GM23248 (cell line): ENCODE data around the gene CDR2. TPM values are rescaled to one million over a fixed set of nuclear protein-coding genes. Genes with fewer than 3 reads are reported as not detected.

Experiments
- DNase-seq: peaks from one replicate; pipeline ENCODE4 v3.0.0-alpha.2; 2015
- H2AFZ ChIP-seq: fragments of 200-600 bp; sonication (generic); 2 replicates; pipeline ENCODE4 v1.6.1; 2016; ENCODE audit warnings: antibody characterized with exemption
- H3F3A ChIP-seq: fragments of 200-600 bp; sonication (generic); 2 replicates; pipeline ENCODE4 v1.6.1; 2016; ENCODE audit warnings: mild to moderate bottlenecking, antibody characterized with exemption, mixed run types; ENCODE audit not compliant: insufficient read depth
- H3K27ac ChIP-seq: fragments of 200-600 bp; sonication (generic); 2 replicates; pipeline ENCODE4 v1.5.1; 2016; ENCODE audit warnings: mild to moderate bottlenecking
- H3K27me3 ChIP-seq: fragments of 200-600 bp; sonication (generic); replicated peaks from 2 replicates; pipeline ENCODE4 v1.6.1; 2016; ENCODE audit warnings: mild to moderate bottlenecking; ENCODE audit not compliant: insufficient read depth
- H3K36me3 ChIP-seq: fragments of 200-600 bp; sonication (generic); 2 replicates; pipeline ENCODE4 v1.6.1; 2016; ENCODE audit warnings: low read depth, mild to moderate bottlenecking
- H3K4me1 ChIP-seq: fragments of 200-600 bp; sonication (generic); 2 replicates; pipeline ENCODE4 v1.6.1; 2016; ENCODE audit warnings: mild to moderate bottlenecking; ENCODE audit not compliant: insufficient read depth
- H3K4me2 ChIP-seq: fragments of 200-600 bp; sonication (generic); one replicate; pipeline ENCODE4 v1.6.1; 2016; ENCODE audit warnings: mild to moderate bottlenecking; ENCODE audit not compliant: unreplicated experiment
- H3K4me3 ChIP-seq: fragments of 200-600 bp; sonication (generic); 2 replicates; pipeline ENCODE4 v1.5.1; 2016; ENCODE audit warnings: mild to moderate bottlenecking
- H3K79me2 ChIP-seq: fragments of 200-600 bp; sonication (generic); 2 replicates; pipeline ENCODE4 v1.6.1; 2016; ENCODE audit warnings: mild to moderate bottlenecking; ENCODE audit not compliant: insufficient read depth
- H3K9ac ChIP-seq: fragments of 200-600 bp; sonication (generic); 2 replicates; pipeline ENCODE4 v1.6.1; 2016; ENCODE audit warnings: mild to moderate bottlenecking
- H3K9me2 ChIP-seq: fragments of 200-600 bp; sonication (generic); 2 replicates; pipeline ENCODE4 v1.6.1; 2016; ENCODE audit warnings: mixed run types, mild to moderate bottlenecking, moderate library complexity; ENCODE audit not compliant: insufficient read depth
- H3K9me3 ChIP-seq: fragments of 200-600 bp; sonication (generic); one replicate; pipeline ENCODE4 v1.6.1; 2017; ENCODE audit warnings: low read depth
- H4K20me1 ChIP-seq: fragments of 200-600 bp; sonication (generic); 2 replicates; pipeline ENCODE4 v1.6.0; 2016; ENCODE audit not compliant: insufficient read depth
- EZH2 ChIP-seq: fragments of 200-600 bp; sonication (generic); IDR thresholded peaks from 2 replicates; pipeline ENCODE4 v1.6.1; 2018; ENCODE audit warnings: antibody characterized with exemption, mild to moderate bottlenecking; ENCODE audit not compliant: insufficient read depth, poor library complexity, severe bottlenecking
- EZH2phosphoT487 ChIP-seq: fragments of 200-600 bp; sonication (generic); IDR thresholded peaks from 2 replicates; pipeline ENCODE4 v1.6.1; 2018; ENCODE audit warnings: antibody characterized with exemption, moderate library complexity, mild to moderate bottlenecking, low read depth; ENCODE audit not compliant: insufficient read depth
- WGBS, 2 experiments: methylation state at CpG; one replicate each; pipeline ENCODE4 v1.1.6; 2015 to 2017; ENCODE audit warnings: low lambda C conversion rate in 2 of 2, low coverage in 1 of 2; ENCODE audit errors: missing lambda C conversion rate in 2 of 2; 5-methylcytosine and 5-hydroxymethylcytosine counted together
- in situ Hi-C: fragments of 300-500 bp; cut with MboI; formaldehyde crosslinking; loops from 2 replicates; pipeline ENCODE4 v1.15.0; 2020
- polyA plus RNA-seq: library from polyadenylated mRNA; unstranded; fragments of >200 nt; fragmentation: Nextera tagmentation; extraction: Ambion mirVana; gene quantifications from 2 replicates; pipeline ENCODE4 v1.2.1, GENCODE V29; 2016
- total RNA-seq: library from RNA; depleted of rRNA; stranded (reverse); fragments of >200 nt; shearing (Covaris generic); gene quantifications from 2 replicates; pipeline ENCODE4 v1.2.3, GENCODE V29; 2014

Gene CDR2
- total and polyA plus RNA-seq, 2 experiments from 2014 or later: 25.1 to 45.6 TPM

- H3K9me2 ChIP-seq: no peaks in the 10 kb centered on the region
- no peaks in the 10 kb centered on the region for H3K4me1 ChIP-seq
- no peaks in the 10 kb centered on the region for H3K9me3 ChIP-seq
- no peaks in the 10 kb centered on the region for H4K20me1 ChIP-seq
- H3K79me2 ChIP-seq: no peaks in the 10 kb centered on the region
- TF ChIP-seq EZH2 (no peak), EZH2phosphoT487 (no peak)
- no peak overlapping the region for H3K27ac ChIP-seq
- H3K4me2 ChIP-seq: no peak overlapping the region
- no peak for DNase-seq
- no peak overlapping the region for H3K9ac ChIP-seq
- no peak overlapping the region for H3K4me3 ChIP-seq
- H3F3A ChIP-seq: no peaks in the 10 kb centered on the region
- 97 to 99% methylated on average over 4 of the region's 4 CpGs for WGBS, 2 experiments
- no peaks in the 10 kb centered on the region; the same call in 1 of the 2 replicates for H3K36me3 ChIP-seq
- H2AFZ ChIP-seq: no peak overlapping the region
- in situ Hi-C loops: loop anchor here (25.0 kb wide), 1 partner anchor 1124 kb away; no protein-coding TSS in a partner anchor
- H3K27me3 ChIP-seq: no peaks in the 10 kb centered on the region
These were observed 62.9 kb downstream of the CDR2 start for GRCh38 chr16:22311520-22311919.

- H3K4me3 ChIP-seq: no peak overlapping the region
- TF ChIP-seq EZH2: no peak
- no peak for TF ChIP-seq EZH2phosphoT487
- in situ Hi-C loops: loop anchor here (25.0 kb wide), 1 partner anchor 1122 kb away; no protein-coding TSS in a partner anchor
- no peak for DNase-seq
- H2AFZ ChIP-seq: no peak overlapping the region
- no peak overlapping the region for H3K4me2 ChIP-seq
- H3K27ac ChIP-seq: no peak overlapping the region
- no peaks in the 10 kb centered on the region for H3F3A ChIP-seq
- H3K9me2 ChIP-seq: no peaks in the 10 kb centered on the region
- WGBS, 2 experiments: 95 to 96% methylated on average over 24 of the region's 24 CpGs
- no peaks in the 10 kb centered on the region for H4K20me1 ChIP-seq
- no peaks in the 10 kb centered on the region; the same call in 1 of the 2 replicates for H3K36me3 ChIP-seq
- H3K79me2 ChIP-seq: peaks cover 4% of the 10 kb centered on the region; the same call in 1 of the 2 replicates
- no peaks in the 10 kb centered on the region for H3K4me1 ChIP-seq
- no peaks in the 10 kb centered on the region for H3K27me3 ChIP-seq
- no peaks in the 10 kb centered on the region for H3K9me3 ChIP-seq
- no peak overlapping the region for H3K9ac ChIP-seq
These were observed 65.4 kb downstream of the CDR2 start for GRCh38 chr16:22308824-22309520.

DNA sequence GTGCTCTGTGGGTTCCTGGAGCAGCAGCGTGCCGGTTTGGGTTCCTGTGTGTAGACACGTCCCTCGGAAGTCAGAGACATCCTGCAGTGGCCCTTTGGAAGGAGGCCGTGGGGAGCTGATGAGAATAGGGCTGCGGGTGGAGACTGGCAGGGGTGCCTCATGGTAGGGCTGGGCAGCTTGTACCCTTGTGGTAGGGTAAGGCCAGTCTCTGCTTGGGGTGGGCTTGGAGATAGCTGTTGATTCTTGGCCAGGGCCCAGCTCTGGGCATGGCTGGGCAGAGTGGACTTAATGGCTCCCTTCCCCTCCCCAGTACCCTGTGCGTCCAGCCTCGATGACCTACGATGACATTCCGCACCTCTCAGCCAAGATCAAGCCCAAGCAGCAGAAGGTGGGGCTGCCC lies 66.6 kb downstream of the CDR2 start:
- no peaks in the 10 kb centered on the region for H3F3A ChIP-seq
- H3K27ac ChIP-seq: no peak overlapping the region
- WGBS, 2 experiments: 87 to 88% methylated on average over 10 of the region's 10 CpGs
- peaks cover 9% of the 10 kb centered on the region; the same call in 1 of the 2 replicates for H3K79me2 ChIP-seq
- no peaks in the 10 kb centered on the region for H3K4me1 ChIP-seq
- no peaks in the 10 kb centered on the region for H3K9me3 ChIP-seq
- DNase-seq: no peak
- no peak overlapping the region for H3K9ac ChIP-seq
- no peak for TF ChIP-seq EZH2phosphoT487
- TF ChIP-seq EZH2: no peak
- H3K27me3 ChIP-seq: no peaks in the 10 kb centered on the region
- no peaks in the 10 kb centered on the region; the same call in 1 of the 2 replicates for H3K36me3 ChIP-seq
- H3K4me3 ChIP-seq: no peak overlapping the region
- no peaks in the 10 kb centered on the region for H4K20me1 ChIP-seq
- in situ Hi-C loops: loop anchor here (25.0 kb wide), 1 partner anchor 1121 kb away; no protein-coding TSS in a partner anchor
- H3K4me2 ChIP-seq: no peak overlapping the region
- no peak overlapping the region for H2AFZ ChIP-seq
- H3K9me2 ChIP-seq: no peaks in the 10 kb centered on the region

- no peak for TF ChIP-seq EZH2
- TF ChIP-seq EZH2phosphoT487: no peak
- no peak overlapping the region for H3K4me2 ChIP-seq
- H3K9me3 ChIP-seq: no peaks in the 10 kb centered on the region
- H3K79me2 ChIP-seq: peaks cover 19% of the 10 kb centered on the region
- H3K9me2 ChIP-seq: no peaks in the 10 kb centered on the region
- in situ Hi-C loops: loop anchor here (25.0 kb wide), 1 partner anchor 1119 kb away; no protein-coding TSS in a partner anchor
- H3K27ac ChIP-seq: no peak overlapping the region
- H3K36me3 ChIP-seq: no peaks in the 10 kb centered on the region; the same call in 1 of the 2 replicates
- no peaks in the 10 kb centered on the region for H4K20me1 ChIP-seq
- 82 to 94% methylated on average over 6 to 8 of the region's 9 CpGs for WGBS, 2 experiments
- H3K4me3 ChIP-seq: no peak overlapping the region
- H3K9ac ChIP-seq: no peak overlapping the region
- H3F3A ChIP-seq: no peaks in the 10 kb centered on the region
- DNase-seq: no peak
- no peak overlapping the region for H2AFZ ChIP-seq
- no peaks in the 10 kb centered on the region for H3K4me1 ChIP-seq
- H3K27me3 ChIP-seq: no peaks in the 10 kb centered on the region
These were observed 67.6 kb downstream of the CDR2 start for GRCh38 chr16:22306788-22307187.
